H9 (cell line): Measurements from ENCODE around the gene EHBP1L1. TPM values are rescaled to one million over a fixed set of nuclear protein-coding genes. Genes with fewer than 3 reads are reported as not detected.

ENCODE experiments used
- DNase-seq: peaks from one replicate; pipeline ENCODE4 v3.0.0-alpha.2; 2017
- H2AFZ ChIP-seq: one replicate; pipeline ENCODE4 v1.6.1; 2013; ENCODE audit warnings: mild to moderate bottlenecking, low read length, control low read depth, moderate library complexity
- H2AK5ac ChIP-seq: 2 replicates; pipeline ENCODE4 v1.6.1; 2013; ENCODE audit warnings: low read length, control low read depth, mixed read lengths; ENCODE audit not compliant: insufficient read length
- H2BK120ac ChIP-seq: one replicate; pipeline ENCODE4 v1.6.1; 2013; ENCODE audit warnings: low read depth, mild to moderate bottlenecking, low read length, control low read depth, inconsistent platforms; ENCODE audit not compliant: poor library complexity, severe bottlenecking
- H2BK12ac ChIP-seq: 2 replicates; pipeline ENCODE4 v1.6.1; 2013; ENCODE audit warnings: low read length, control low read depth, mixed read lengths, low read depth; ENCODE audit not compliant: insufficient read length
- H2BK15ac ChIP-seq: 2 replicates; pipeline ENCODE4 v1.6.1; 2013; ENCODE audit warnings: low read depth, low read length, control low read depth
- H2BK20ac ChIP-seq: one replicate; pipeline ENCODE4 v1.6.1; 2013; ENCODE audit warnings: low read depth, mild to moderate bottlenecking, low read length, control low read depth, inconsistent platforms; ENCODE audit not compliant: poor library complexity, severe bottlenecking
- H2BK5ac ChIP-seq: 2 replicates; pipeline ENCODE4 v1.6.1; 2013; ENCODE audit warnings: low read length, control low read depth, mixed read lengths; ENCODE audit not compliant: insufficient read length
- H3K14ac ChIP-seq: 2 replicates; pipeline ENCODE4 v1.6.1; 2013; ENCODE audit warnings: low read length, control low read depth; ENCODE audit not compliant: insufficient read depth
- H3K18ac ChIP-seq: 2 replicates; pipeline ENCODE4 v1.6.1; 2013; ENCODE audit warnings: low read depth, mild to moderate bottlenecking, mixed read lengths, low read length, control low read depth; ENCODE audit not compliant: insufficient read length
- H3K23ac ChIP-seq: 2 replicates; pipeline ENCODE4 v1.6.1; 2013; ENCODE audit warnings: low read length, control low read depth, mixed read lengths, low read depth; ENCODE audit not compliant: insufficient read length
- H3K23me2 ChIP-seq: 2 replicates; pipeline ENCODE4 v1.6.1; 2013; ENCODE audit warnings: low read depth, mild to moderate bottlenecking, mixed read lengths, low read length, control low read depth; ENCODE audit not compliant: insufficient read length, poor library complexity, severe bottlenecking
- H3K27ac ChIP-seq: 2 replicates; pipeline ENCODE4 v1.5.1; 2013; ENCODE audit warnings: low read length, control low read depth, mixed read lengths, low read depth; ENCODE audit not compliant: insufficient read length
- H3K27me3 ChIP-seq: 2 replicates; pipeline ENCODE4 v1.6.1; 2013; ENCODE audit warnings: low read length, control low read depth, inconsistent platforms; ENCODE audit not compliant: insufficient read depth
- H3K4ac ChIP-seq: 2 replicates; pipeline ENCODE4 v1.6.1; 2013; ENCODE audit warnings: low read depth, mild to moderate bottlenecking, control low read depth, inconsistent platforms, low read length, moderate library complexity
- H3K4me1 ChIP-seq: 2 replicates; pipeline ENCODE4 v1.6.1; 2013; ENCODE audit warnings: low read length, control low read depth, inconsistent platforms; ENCODE audit not compliant: insufficient read depth
- H3K4me2 ChIP-seq: 2 replicates; pipeline ENCODE4 v1.6.1; 2013; ENCODE audit warnings: low read length, control low read depth, mixed read lengths; ENCODE audit not compliant: insufficient read length, insufficient read depth
- H3K56ac ChIP-seq: 2 replicates; pipeline ENCODE4 v1.6.1; 2013; ENCODE audit warnings: low read depth, mild to moderate bottlenecking, mixed read lengths, low read length, control low read depth; ENCODE audit not compliant: insufficient read length
- H3K79me1 ChIP-seq: 2 replicates; pipeline ENCODE4 v1.6.1; 2013; ENCODE audit warnings: low read depth, mild to moderate bottlenecking, moderate library complexity, low read length, control low read depth, inconsistent platforms; ENCODE audit not compliant: insufficient read depth, poor library complexity, severe bottlenecking
- H3K79me2 ChIP-seq: 2 replicates; pipeline ENCODE4 v1.6.1; 2013; ENCODE audit warnings: low read length, control low read depth, inconsistent platforms; ENCODE audit not compliant: insufficient read depth
- H3K9ac ChIP-seq: 2 replicates; pipeline ENCODE4 v1.6.1; 2013; ENCODE audit warnings: low read length, control low read depth, mixed read lengths; ENCODE audit not compliant: insufficient read length; ENCODE audit errors: extremely low read depth
- H3K9me3 ChIP-seq: one replicate; pipeline ENCODE4 v1.6.1; 2013; ENCODE audit warnings: low read depth, low read length, inconsistent platforms; ENCODE audit not compliant: control insufficient read depth
- H3T11ph ChIP-seq: one replicate; pipeline ENCODE4 v1.6.1; 2013; ENCODE audit warnings: mild to moderate bottlenecking, low read length, control low read depth, inconsistent platforms
- H4K20me1 ChIP-seq: one replicate; pipeline ENCODE4 v1.6.1; 2013; ENCODE audit not compliant: control insufficient read depth, insufficient read length, insufficient read depth
- H4K5ac ChIP-seq: 2 replicates; pipeline ENCODE4 v1.6.1; 2013; ENCODE audit warnings: low read depth, mild to moderate bottlenecking, mixed read lengths, low read length, control low read depth; ENCODE audit not compliant: insufficient read length
- H4K8ac ChIP-seq: replicated peaks from 2 replicates; pipeline ENCODE4 v1.6.1; 2013; ENCODE audit warnings: low read length, control low read depth, mixed read lengths, low read depth; ENCODE audit not compliant: insufficient read length
- H4K91ac ChIP-seq: 2 replicates; pipeline ENCODE4 v1.6.1; 2013; ENCODE audit warnings: low read depth, mild to moderate bottlenecking, moderate library complexity, mixed read lengths, low read length, control low read depth; ENCODE audit not compliant: insufficient read length
- H3K27ac Mint-ChIP-seq, 3 experiments: 2 replicates in 2 of 3; 3 replicates in 1 of 3; pipeline ENCODE4 v1.8.0; 2020 to 2021; ENCODE audit warnings: mixed read lengths in 3 of 3, mild to moderate bottlenecking in 1 of 3, moderate library complexity in 1 of 3
- H3K27me3 Mint-ChIP-seq: 2 replicates; pipeline ENCODE4 v1.8.0; 2021; ENCODE audit warnings: low read depth, mild to moderate bottlenecking, moderate library complexity, mixed read lengths
- H3K36me3 Mint-ChIP-seq, 3 experiments: 2 replicates in 2 of 3; 3 replicates in 1 of 3; pipeline ENCODE4 v1.8.0; 2020 to 2021; ENCODE audit warnings: low read depth in 3 of 3, mixed read lengths in 3 of 3; ENCODE audit not compliant: insufficient read depth in 1 of 3
- H3K4me1 Mint-ChIP-seq, 2 experiments: 2 replicates each; pipeline ENCODE4 v1.8.0; 2020; ENCODE audit warnings: mixed read lengths in 2 of 2
- H3K4me3 Mint-ChIP-seq, 2 experiments: 2 replicates in 1 of 2; 3 replicates in 1 of 2; pipeline ENCODE4 v1.8.0; 2020 to 2021; ENCODE audit warnings: mild to moderate bottlenecking in 2 of 2, mixed read lengths in 2 of 2, moderate library complexity in 1 of 2
- H3K9me3 Mint-ChIP-seq, 2 experiments: 2 replicates in 1 of 2; 3 replicates in 1 of 2; pipeline ENCODE4 v1.8.0; 2020; ENCODE audit warnings: mild to moderate bottlenecking in 2 of 2, mixed read lengths in 2 of 2, moderate library complexity in 1 of 2
- CTCF ChIP-seq: fragments of 200-600 bp; sonication (generic); conservative IDR thresholded peaks from 3 replicates; pipeline ENCODE4 v1.8.0; 2021; ENCODE audit warnings: antibody characterized with exemption, mild to moderate bottlenecking
- WGBS: extraction: QIAGEN DNeasy Blood & Tissue Kit; methylation state at CpG from one replicate; pipeline ENCODE4 v1.1.7; 2013; ENCODE audit warnings: missing lambda C conversion rate, low lambda C conversion rate, mixed read lengths; ENCODE audit not compliant: insufficient read length; ENCODE audit errors: extremely low coverage; 5-methylcytosine and 5-hydroxymethylcytosine counted together
- total RNA-seq: library from RNA; stranded (reverse); gene quantifications from 2 replicates; pipeline ENCODE4 v1.2.1, GENCODE V29; 2021

Gene EHBP1L1
- total RNA-seq, 1 experiment from 2014 or later: 13.8 TPM

GRCh38 chr11:65569164-65569972 lies 6.5 kb upstream of the EHBP1L1 start:
- peaks cover 23 to 37% of the 10 kb centered on the region in 2 experiments for H3K4me1 Mint-ChIP-seq
- WGBS: no CpG with 5 or more reads among the region's 28 CpGs
- H3K79me2 ChIP-seq: no peaks in the 10 kb centered on the region; the same call in 1 of the 2 replicates

More at GRCh38 chr11:65569164-65569972, 6.5 kb upstream of the EHBP1L1 start:
- Histone ChIP-seq H3K56ac (no peak overlapping the region), H3K9me3 (no peaks in the 10 kb centered on the region), H4K5ac (no peak overlapping the region), H3K18ac (peak overlapping the region; percentile 7), H2BK20ac (no peak overlapping the region), H3K27me3 (no peaks in the 10 kb centered on the region; the same call in 1 of the 2 replicates), H2AK5ac (no peak overlapping the region), H4K91ac (no peak overlapping the region), H2BK12ac (no peak overlapping the region), H3K9ac (peak overlapping the region; percentile 20), H3T11ph (no peak overlapping the region), H3K4ac (no peak overlapping the region), H3K4me1 (no peaks in the 10 kb centered on the region; the same call in 1 of the 2 replicates), H4K20me1 (no peaks in the 10 kb centered on the region), H3K23me2 (peaks cover 19% of the 10 kb centered on the region), H4K8ac (no peak overlapping the region), H3K79me1 (peaks cover 4% of the 10 kb centered on the region), H2BK15ac (no peak overlapping the region), H2AFZ (no peak overlapping the region), H3K23ac (no peak overlapping the region), H3K14ac (no peak overlapping the region), H3K4me2 (peak overlapping the region; percentile 78), H3K27ac (no peak overlapping the region), H2BK5ac (no peak overlapping the region), H2BK120ac (no peak overlapping the region)
- Mint-ChIP-seq H3K36me3 (peaks cover 6 to 14% (median 9%) of the 10 kb centered on the region in 3 experiments; a peak in 6 of 7 replicates), H3K27ac (peak overlapping the region; percentile 14 to 98 (median 95); a peak in 6 of 7 replicates), H3K27me3 (no peaks in the 10 kb centered on the region; the same call in 1 of the 2 replicates), H3K4me3 (peak overlapping the region; percentile 99), H3K9me3 (no peaks in the 10 kb centered on the region; a peak in 1 of 5 replicates)
- no peak for DNase-seq
- TF ChIP-seq CTCF: no peak
